Measurements from ENCODE around the gene ST3GAL3.

DNA sequence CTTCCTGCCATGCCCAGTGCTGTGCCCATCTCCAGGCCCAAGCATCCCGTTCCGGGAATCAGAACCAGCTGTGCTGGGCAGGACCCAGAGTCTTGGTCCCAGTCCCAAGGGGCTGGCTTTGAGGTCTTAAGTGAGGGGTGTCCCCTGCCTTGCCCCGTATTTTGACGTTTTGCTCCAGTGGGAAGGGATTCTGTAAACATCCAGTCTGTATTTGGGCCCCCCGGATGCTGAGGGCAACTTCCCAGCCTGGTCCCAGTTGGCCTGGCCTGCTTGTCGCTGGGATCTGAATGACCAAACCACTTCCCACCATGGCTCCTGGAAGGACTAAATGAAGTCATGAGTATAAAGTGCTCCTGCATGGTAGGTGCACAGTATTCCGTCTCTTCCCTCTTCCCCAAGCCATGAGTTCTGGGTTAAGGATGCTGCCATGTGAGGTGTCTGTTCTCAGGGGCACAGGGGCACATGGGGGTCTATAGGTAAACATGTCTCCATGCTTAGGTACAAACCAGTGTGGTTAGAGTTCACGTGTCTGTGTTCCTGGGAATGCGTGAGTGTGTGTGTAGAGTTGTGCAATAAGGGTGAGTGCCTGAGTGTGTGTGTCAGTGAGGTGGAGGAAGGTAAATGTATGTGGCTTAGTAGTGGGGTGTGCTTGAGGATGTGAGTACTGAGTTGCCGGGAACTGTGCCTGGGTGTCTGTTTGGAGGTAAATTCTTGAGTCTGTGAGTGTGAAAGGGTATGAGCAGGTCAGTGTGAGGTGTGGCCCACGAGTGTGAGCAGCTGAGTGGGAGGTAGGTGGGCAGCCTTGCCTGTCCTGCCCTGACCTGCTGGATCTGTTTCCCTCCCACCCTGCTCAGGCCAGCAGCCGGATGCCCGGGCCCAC lies 273.2 kb downstream of the ST3GAL3 start:
- TF ChIP-seq, protein P1, sequence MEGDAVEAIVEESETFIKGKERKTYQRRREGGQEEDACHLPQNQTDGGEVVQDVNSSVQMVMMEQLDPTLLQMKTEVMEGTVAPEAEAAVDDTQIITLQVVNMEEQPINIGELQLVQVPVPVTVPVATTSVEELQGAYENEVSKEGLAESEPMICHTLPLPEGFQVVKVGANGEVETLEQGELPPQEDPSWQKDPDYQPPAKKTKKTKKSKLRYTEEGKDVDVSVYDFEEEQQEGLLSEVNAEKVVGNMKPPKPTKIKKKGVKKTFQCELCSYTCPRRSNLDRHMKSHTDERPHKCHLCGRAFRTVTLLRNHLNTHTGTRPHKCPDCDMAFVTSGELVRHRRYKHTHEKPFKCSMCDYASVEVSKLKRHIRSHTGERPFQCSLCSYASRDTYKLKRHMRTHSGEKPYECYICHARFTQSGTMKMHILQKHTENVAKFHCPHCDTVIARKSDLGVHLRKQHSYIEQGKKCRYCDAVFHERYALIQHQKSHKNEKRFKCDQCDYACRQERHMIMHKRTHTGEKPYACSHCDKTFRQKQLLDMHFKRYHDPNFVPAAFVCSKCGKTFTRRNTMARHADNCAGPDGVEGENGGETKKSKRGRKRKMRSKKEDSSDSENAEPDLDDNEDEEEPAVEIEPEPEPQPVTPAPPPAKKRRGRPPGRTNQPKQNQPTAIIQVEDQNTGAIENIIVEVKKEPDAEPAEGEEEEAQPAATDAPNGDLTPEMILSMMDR (IDR thresholded peaks at IDR 0.05): no peak
- no peak for TF ChIP-seq POLR2A (IDR thresholded peaks at IDR 0.05)
- TF ChIP-seq POLR2AphosphoS5 (IDR thresholded peaks at IDR 0.05): no peak

Data from breast epithelium (tissue), 3 donors.